Upper lobe of left lung (tissue), 6 donors: Measurements from ENCODE around the gene CPEB3. TPM values are rescaled to one million over a fixed set of nuclear protein-coding genes. Genes with fewer than 3 reads are reported as not detected.
A peak's percentile ranks its signal among the peaks of the same experiment; 100 is the strongest.

Experiments
- ATAC-seq, 2 donors: fragments of 200-7000 bp; cut with Tn5 transposase; one replicate each; pipeline ENCODE4 v1.9.1; 2022; ENCODE audit warnings: mild to moderate bottlenecking in 2 of 2, moderate library complexity in 2 of 2; ENCODE audit not compliant: low FRiP score in 2 of 2
- DNase-seq, 2 donors: peaks; one replicate each; pipeline ENCODE4 v3.0.0-alpha.2; 2019 to 2020
- H3K27ac ChIP-seq, 4 donors: fragments of 200-600 bp; sonication (generic); one replicate each; pipeline ENCODE4 v1.5.1; 2016 to 2019
- H3K27me3 ChIP-seq, 4 donors: fragments of 200-600 bp; sonication (generic); one replicate each; pipeline ENCODE4 v1.5.1; 2017 to 2019
- H3K36me3 ChIP-seq, 4 donors: fragments of 200-600 bp; sonication (generic); one replicate each; pipeline ENCODE4 v1.5.1; 2016 to 2019
- H3K4me1 ChIP-seq, 4 donors: fragments of 200-600 bp; sonication (generic); one replicate each; pipeline ENCODE4 v1.5.1; 2018 to 2019
- H3K4me3 ChIP-seq, 4 donors: fragments of 200-600 bp; sonication (generic); one replicate each; pipeline ENCODE4 v1.5.1; 2017 to 2019; ENCODE audit warnings: mild to moderate bottlenecking in 2 of 4, moderate library complexity in 1 of 4
- H3K9me3 ChIP-seq, 4 donors: fragments of 200-600 bp; sonication (generic); one replicate each; pipeline ENCODE4 v1.5.1; 2018 to 2019
- EP300 ChIP-seq, 4 donors: sonication (generic); formaldehyde crosslinking; IDR thresholded peaks; one replicate each; pipeline ENCODE4 v1.5.1; 2017; ENCODE audit warnings: antibody characterized with exemption in 4 of 4, control low read depth in 2 of 4
- POLR2A ChIP-seq, 4 donors: fragments of 450-650 bp; IDR thresholded peaks; one replicate each; pipeline ENCODE4 v1.5.1; 2016 to 2017; ENCODE audit warnings: antibody characterized with exemption in 4 of 4, mild to moderate bottlenecking in 2 of 4
- POLR2AphosphoS5 ChIP-seq, 2 donors: sonication (generic); formaldehyde crosslinking; IDR thresholded peaks; one replicate each; pipeline ENCODE4 v1.5.1; 2017; ENCODE audit warnings: antibody characterized with exemption in 2 of 2
- WGBS, 2 donors: methylation state at CpG; one replicate each; pipeline ENCODE4 v1.1.5; 2017 to 2018; 5-methylcytosine and 5-hydroxymethylcytosine counted together
- total RNA-seq, 6 donors: library from RNA; depleted of rRNA in 4 of 6; stranded (reverse); fragments of >200 nt in 4 of 6; gene quantifications; one replicate each; pipeline versions ENCODE4 v1.1.0 to v1.2.1, GENCODE V29; 2016 to 2021
- TF ChIP-seq, protein P1 (sequence below), 6 experiments: fragments of 450-650 bp in 4 of 6; fragments of 200-600 bp in 2 of 6; sonication (generic) in 2 of 6; IDR thresholded peaks; one replicate each; pipeline ENCODE4 v1.5.1; 2016 to 2019; ENCODE audit warnings: antibody characterized with exemption in 6 of 6
- donor health status: DM: no; HTN: no; CAD: no; lungs with moderate emphysema.
- donor health status: DM: no; HTN: yes; CAD: no; lungs with severe emphysema.

Gene CPEB3
- total RNA-seq, 6 donors from 2014 or later, result 5.2 to 12.6 (median 7.2) TPM

DNA sequence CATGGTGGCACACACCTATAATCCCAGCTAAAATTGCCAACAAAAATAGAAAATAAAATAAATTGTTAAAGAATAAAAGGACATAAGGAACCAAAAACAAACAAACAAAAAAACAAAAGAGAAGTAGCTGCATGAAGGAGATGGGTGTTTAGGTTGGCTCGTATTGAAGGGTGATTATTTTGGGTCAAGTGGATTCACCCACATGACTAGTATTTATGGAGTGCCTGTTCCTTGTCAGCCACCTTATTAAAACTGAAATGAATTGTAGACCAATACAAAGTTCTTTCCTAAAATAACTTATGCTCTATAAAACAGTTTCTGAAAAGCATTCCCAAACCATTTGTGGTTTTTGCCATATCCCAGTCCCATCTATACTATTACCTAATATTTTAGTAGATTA, 228.6 kb downstream of the CPEB3 start:
- DNase-seq (no peak), ATAC-seq (no peak)

DNA sequence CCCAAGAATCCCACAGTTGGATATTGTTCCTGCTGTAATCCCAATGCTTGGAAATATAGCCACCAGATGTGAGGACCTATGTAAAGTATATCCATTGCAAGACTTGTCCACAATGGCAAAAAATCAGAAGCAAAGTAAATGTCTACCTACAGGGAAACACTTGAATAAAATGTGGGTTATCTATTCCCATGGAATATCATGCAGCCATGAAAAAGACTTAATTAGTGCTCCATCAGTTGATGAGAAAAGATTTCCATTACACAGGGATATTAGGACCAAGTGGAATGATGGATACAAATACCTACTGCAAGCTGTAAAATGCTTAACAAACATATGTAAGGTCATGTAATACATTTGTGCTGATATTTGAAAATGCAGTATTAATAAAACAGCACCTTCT, 236.1 kb downstream of the CPEB3 start:
- H3K27me3 ChIP-seq, result no peaks in the 10 kb centered on the region
- DNase-seq, result no peak
- no peak for ATAC-seq
- H3K4me1 ChIP-seq, result no peaks in the 10 kb centered on the region
- TF ChIP-seq POLR2A (IDR thresholded peaks at IDR 0.05), result no peak
- TF ChIP-seq POLR2AphosphoS5 (IDR thresholded peaks at IDR 0.05), result no peak
- TF ChIP-seq EP300 (IDR thresholded peaks at IDR 0.05), result no peak
- TF ChIP-seq, protein P1, sequence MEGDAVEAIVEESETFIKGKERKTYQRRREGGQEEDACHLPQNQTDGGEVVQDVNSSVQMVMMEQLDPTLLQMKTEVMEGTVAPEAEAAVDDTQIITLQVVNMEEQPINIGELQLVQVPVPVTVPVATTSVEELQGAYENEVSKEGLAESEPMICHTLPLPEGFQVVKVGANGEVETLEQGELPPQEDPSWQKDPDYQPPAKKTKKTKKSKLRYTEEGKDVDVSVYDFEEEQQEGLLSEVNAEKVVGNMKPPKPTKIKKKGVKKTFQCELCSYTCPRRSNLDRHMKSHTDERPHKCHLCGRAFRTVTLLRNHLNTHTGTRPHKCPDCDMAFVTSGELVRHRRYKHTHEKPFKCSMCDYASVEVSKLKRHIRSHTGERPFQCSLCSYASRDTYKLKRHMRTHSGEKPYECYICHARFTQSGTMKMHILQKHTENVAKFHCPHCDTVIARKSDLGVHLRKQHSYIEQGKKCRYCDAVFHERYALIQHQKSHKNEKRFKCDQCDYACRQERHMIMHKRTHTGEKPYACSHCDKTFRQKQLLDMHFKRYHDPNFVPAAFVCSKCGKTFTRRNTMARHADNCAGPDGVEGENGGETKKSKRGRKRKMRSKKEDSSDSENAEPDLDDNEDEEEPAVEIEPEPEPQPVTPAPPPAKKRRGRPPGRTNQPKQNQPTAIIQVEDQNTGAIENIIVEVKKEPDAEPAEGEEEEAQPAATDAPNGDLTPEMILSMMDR (IDR thresholded peaks at IDR 0.05), result no peak
- H3K27ac ChIP-seq, result no peak overlapping the region
- no peak overlapping the region for H3K4me3 ChIP-seq
- no peaks in the 10 kb centered on the region for H3K9me3 ChIP-seq
- H3K36me3 ChIP-seq, result peaks cover 0 to 18% (median 5%) of the 10 kb centered on the region in 4 donors

More for the DNA sequence above, 228.6 kb downstream of the CPEB3 start:
- TF ChIP-seq EP300 (IDR thresholded peaks at IDR 0.05) (no peak), POLR2AphosphoS5 (IDR thresholded peaks at IDR 0.05) (no peak), POLR2A (IDR thresholded peaks at IDR 0.05) (no peak)
- TF ChIP-seq, protein P1 (IDR thresholded peaks at IDR 0.05), result no peak
- Histone ChIP-seq H3K9me3 (no peaks in the 10 kb centered on the region), H3K27me3 (no peaks in the 10 kb centered on the region), H3K4me3 (no peak overlapping the region), H3K36me3 (no peaks in the 10 kb centered on the region), H3K27ac (no peak overlapping the region), H3K4me1 (no peaks in the 10 kb centered on the region)
- WGBS, 2 donors, result 63 to 66% methylated on average over 1 of the region's 1 CpG

DNA sequence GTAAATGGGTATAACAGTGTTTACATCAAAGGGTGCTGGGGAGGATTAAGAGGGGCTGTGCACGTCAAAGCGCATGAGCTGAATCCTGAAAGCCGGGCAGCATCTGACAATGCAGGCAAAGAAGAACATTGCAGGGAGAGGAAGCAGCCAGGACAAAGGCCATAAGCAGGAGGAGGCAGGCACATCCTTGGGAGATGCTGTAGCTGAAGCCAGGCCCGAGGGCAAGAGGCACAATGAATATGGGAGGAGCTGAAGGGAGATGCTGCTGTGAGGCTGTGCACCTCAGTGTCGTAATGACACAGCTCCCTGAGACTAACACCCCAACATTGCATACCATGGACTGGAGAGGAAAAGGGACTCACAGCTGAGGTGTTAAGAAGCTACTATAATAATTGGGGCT, 238.1 kb downstream of the CPEB3 start:
- ATAC-seq, result no peak
- 84 to 86% methylated on average over 5 of the region's 5 CpGs for WGBS, 2 donors

DNA sequence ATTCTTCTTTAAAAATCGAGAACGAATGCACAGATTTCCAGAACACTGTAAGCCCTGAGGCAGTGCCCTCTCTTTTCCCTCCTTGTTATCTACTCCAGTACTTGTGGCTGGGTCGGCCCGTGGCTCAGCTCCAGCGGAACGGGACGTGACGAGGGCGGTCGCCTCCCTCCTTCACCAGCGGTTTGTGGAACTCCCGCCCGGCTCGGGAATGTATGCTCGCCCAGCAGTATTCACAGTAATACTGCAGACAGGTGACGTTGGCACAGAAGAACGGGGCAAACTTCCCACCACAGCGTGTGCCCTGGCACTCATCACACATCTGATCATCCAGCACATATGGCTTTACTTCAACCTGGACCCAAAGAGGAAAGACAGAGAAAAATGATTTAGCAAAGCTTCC, 238.8 kb downstream of the CPEB3 start:
- 72 to 82% methylated on average over 18 of the region's 18 CpGs for WGBS, 2 donors
- H3K27ac ChIP-seq, result no peak overlapping the region
- H3K4me1 ChIP-seq, result no peaks in the 10 kb centered on the region
- peak; percentile 76 to 87 for DNase-seq
- H3K36me3 ChIP-seq, result peaks cover 0 to 17% (median 5%) of the 10 kb centered on the region in 4 donors
- no peak for TF ChIP-seq POLR2AphosphoS5 (IDR thresholded peaks at IDR 0.05)
- TF ChIP-seq, protein P1 (IDR thresholded peaks at IDR 0.05), result no peak
- TF ChIP-seq POLR2A (IDR thresholded peaks at IDR 0.05), result no peak
- TF ChIP-seq EP300 (IDR thresholded peaks at IDR 0.05), result no peak
- no peak overlapping the region for H3K4me3 ChIP-seq
- H3K27me3 ChIP-seq, result no peaks in the 10 kb centered on the region
- H3K9me3 ChIP-seq, result no peaks in the 10 kb centered on the region
- ATAC-seq, result peak in 1 of 2 donors; percentile 63

More for the DNA sequence above, 238.1 kb downstream of the CPEB3 start:
- H3K4me3 ChIP-seq, result no peak overlapping the region
- H3K36me3 ChIP-seq, result peaks cover 0 to 18% (median 5%) of the 10 kb centered on the region in 4 donors
- TF ChIP-seq, protein P1 (IDR thresholded peaks at IDR 0.05), result no peak
- H3K27me3 ChIP-seq, result no peaks in the 10 kb centered on the region
- no peak for DNase-seq
- no peaks in the 10 kb centered on the region for H3K9me3 ChIP-seq
- H3K4me1 ChIP-seq, result no peaks in the 10 kb centered on the region
- H3K27ac ChIP-seq, result no peak overlapping the region

DNA sequence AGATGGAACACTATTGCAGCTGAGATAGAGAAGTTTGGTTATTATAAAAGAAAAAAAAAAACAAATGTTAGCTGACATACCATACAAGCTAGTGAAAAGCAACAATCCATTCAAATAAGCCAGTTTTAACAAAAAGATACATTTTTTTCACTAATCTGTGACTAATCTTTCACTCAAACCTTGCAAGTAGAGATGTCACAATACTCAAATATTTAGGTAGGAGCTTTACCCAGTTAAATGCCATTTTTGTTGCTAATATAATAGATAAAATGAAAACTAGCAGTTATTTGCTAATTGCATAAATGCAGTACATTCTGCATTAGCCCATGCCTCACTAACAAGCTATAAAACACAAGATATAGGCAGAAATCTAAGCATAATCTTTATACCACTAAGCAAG, 243.7 kb downstream of the CPEB3 start:
- Histone ChIP-seq H3K4me1 (no peaks in the 10 kb centered on the region), H3K36me3 (peaks cover 0 to 8% (median 3%) of the 10 kb centered on the region in 4 donors), H3K27ac (no peak overlapping the region), H3K4me3 (no peak overlapping the region), H3K9me3 (no peaks in the 10 kb centered on the region), H3K27me3 (no peaks in the 10 kb centered on the region)
- TF ChIP-seq POLR2AphosphoS5 (IDR thresholded peaks at IDR 0.05), result no peak
- TF ChIP-seq POLR2A (IDR thresholded peaks at IDR 0.05), result no peak
- TF ChIP-seq EP300 (IDR thresholded peaks at IDR 0.05), result no peak
- TF ChIP-seq, protein P1 (IDR thresholded peaks at IDR 0.05), result no peak
- ATAC-seq (no peak), DNase-seq (no peak)
